Esophagus muscularis mucosa (tissue), 4 donors: ENCODE results near the gene COMMD8. TPM values are rescaled to one million over a fixed set of nuclear protein-coding genes. Genes with fewer than 3 reads are reported as not detected.

Experiments used
- DNase-seq: peaks from one replicate; pipeline ENCODE4 v3.0.0-alpha.2; 2017; ENCODE audit errors: extremely low spot score
- H3K27ac ChIP-seq, 4 donors: fragments of 200-600 bp; sonication (generic); replicated peaks in 1 of 4; 1 replicate in 3 of 4; 2 replicates in 1 of 4; pipeline ENCODE4 v1.5.1; 2016 to 2019; ENCODE audit warnings: mild to moderate bottlenecking in 1 of 4
- H3K27me3 ChIP-seq, 4 donors: fragments of 200-600 bp; sonication (generic); one replicate each; pipeline versions ENCODE4 v1.5.1 to v1.6.0; 2016 to 2019
- H3K36me3 ChIP-seq, 4 donors: fragments of 200-600 bp; sonication (generic); one replicate each; pipeline ENCODE4 v1.5.1; 2016 to 2019
- H3K4me1 ChIP-seq, 4 donors: fragments of 200-600 bp; sonication (generic); one replicate each; pipeline ENCODE4 v1.5.1; 2016 to 2019
- H3K4me3 ChIP-seq, 4 donors: fragments of 200-600 bp; sonication (generic); 1 replicate in 2 of 4; 2 replicates in 2 of 4; pipeline ENCODE4 v1.5.1; 2016 to 2019; ENCODE audit warnings: mild to moderate bottlenecking in 4 of 4, moderate library complexity in 1 of 4
- H3K9me3 ChIP-seq, 4 donors: fragments of 200-600 bp; sonication (generic); 1 replicate in 3 of 4; 2 replicates in 1 of 4; pipeline ENCODE4 v1.5.1; 2016 to 2019
- EP300 ChIP-seq: sonication (generic); formaldehyde crosslinking; IDR thresholded peaks from one replicate; pipeline ENCODE4 v1.6.1; 2017; ENCODE audit warnings: antibody characterized with exemption
- POLR2A ChIP-seq: fragments of 450-650 bp; IDR thresholded peaks from one replicate; pipeline ENCODE4 v1.6.1; 2017; ENCODE audit warnings: antibody characterized with exemption, moderate library complexity, mild to moderate bottlenecking, low read depth
- POLR2AphosphoS5 ChIP-seq, 2 donors: sonication (generic); formaldehyde crosslinking; IDR thresholded peaks; one replicate each; pipeline ENCODE4 v1.6.1; 2017; ENCODE audit warnings: antibody characterized with exemption in 2 of 2
- WGBS: methylation state at CpG from one replicate; pipeline ENCODE4 v1.1.5; 2018; 5-methylcytosine and 5-hydroxymethylcytosine counted together
- intact Hi-C: fragments of 100-400 bp; cut with DNase I; formaldehyde crosslinking; loops from one replicate; pipeline ENCODE4 v1.15.1; 2023
- total RNA-seq, 4 donors: library from RNA; depleted of rRNA; stranded (reverse); fragments of >200 nt; gene quantifications; one replicate each; pipeline versions ENCODE4 v1.1.0 to v1.2.1, GENCODE V29; 2016
- TF ChIP-seq, protein P1 (sequence below), 3 experiments: fragments of 200-600 bp in 2 of 3; fragments of 450-650 bp in 1 of 3; sonication (generic) in 2 of 3; IDR thresholded peaks; one replicate each; pipeline ENCODE4 v1.5.1; 2017 to 2019; ENCODE audit warnings: antibody characterized with exemption in 3 of 3, mild to moderate bottlenecking in 2 of 3, moderate library complexity in 1 of 3

The COMMD8 gene
- total RNA-seq = 10 to 100 TPM; 10.3 to 19.9 (median 14.1) TPM

DNA sequence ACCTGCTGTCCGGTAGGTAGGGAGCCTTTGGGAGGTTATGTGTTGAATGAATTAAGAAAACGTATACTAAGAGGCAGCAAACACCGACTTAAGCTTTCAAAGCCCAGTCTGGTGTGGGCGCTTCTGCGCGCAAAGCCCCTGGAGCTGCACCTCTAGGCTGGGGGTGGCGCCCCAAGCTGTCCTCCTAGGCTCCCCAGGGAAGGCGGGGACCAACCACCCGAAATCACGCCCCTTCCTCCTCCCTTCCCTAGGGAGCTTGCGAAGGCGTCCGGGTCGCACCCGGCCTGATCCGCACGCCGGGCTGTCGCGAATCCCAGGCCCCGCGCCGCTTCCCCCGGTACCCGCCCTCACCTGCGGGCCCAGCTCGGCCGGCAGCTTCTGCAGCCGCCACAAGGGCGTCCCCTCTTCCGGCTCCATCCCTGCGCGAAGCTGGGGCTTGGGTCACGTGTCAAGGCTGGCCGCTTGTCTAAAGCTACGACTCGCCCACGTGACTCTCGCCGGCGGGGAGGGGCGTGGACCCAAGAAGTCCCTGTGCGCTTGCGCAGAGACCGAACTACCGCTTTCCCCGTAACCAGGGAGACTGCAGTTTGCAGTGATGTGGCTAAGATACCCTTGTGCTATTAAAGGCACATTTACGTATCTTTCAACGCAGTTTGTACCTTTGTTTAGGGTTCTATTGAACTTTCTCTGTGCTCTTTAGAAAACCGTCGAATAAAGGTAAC is at the start of gene COMMD8:
Gene COMMD8 (minus strand): TSS at position 468 of the 722 bp plus-strand sequence. CDS start 51 bp downstream, at position 417.
- H3K27me3 ChIP-seq = no peaks in the 10 kb centered on the region
- WGBS = 3% methylated on average over 39 of the region's 51 CpGs
- peak; percentile 99 for DNase-seq
- intact Hi-C loops = loop anchor here (5.0 to 10.0 kb wide), 2 partner anchors 104 to 451 kb away; partner anchors contain the start of gene NFXL1
- no peaks in the 10 kb centered on the region for H3K9me3 ChIP-seq
- peak within 1 kb of the TSS; percentile 84 to 87 (median 86) for H3K27ac ChIP-seq
- TF ChIP-seq, protein P1, sequence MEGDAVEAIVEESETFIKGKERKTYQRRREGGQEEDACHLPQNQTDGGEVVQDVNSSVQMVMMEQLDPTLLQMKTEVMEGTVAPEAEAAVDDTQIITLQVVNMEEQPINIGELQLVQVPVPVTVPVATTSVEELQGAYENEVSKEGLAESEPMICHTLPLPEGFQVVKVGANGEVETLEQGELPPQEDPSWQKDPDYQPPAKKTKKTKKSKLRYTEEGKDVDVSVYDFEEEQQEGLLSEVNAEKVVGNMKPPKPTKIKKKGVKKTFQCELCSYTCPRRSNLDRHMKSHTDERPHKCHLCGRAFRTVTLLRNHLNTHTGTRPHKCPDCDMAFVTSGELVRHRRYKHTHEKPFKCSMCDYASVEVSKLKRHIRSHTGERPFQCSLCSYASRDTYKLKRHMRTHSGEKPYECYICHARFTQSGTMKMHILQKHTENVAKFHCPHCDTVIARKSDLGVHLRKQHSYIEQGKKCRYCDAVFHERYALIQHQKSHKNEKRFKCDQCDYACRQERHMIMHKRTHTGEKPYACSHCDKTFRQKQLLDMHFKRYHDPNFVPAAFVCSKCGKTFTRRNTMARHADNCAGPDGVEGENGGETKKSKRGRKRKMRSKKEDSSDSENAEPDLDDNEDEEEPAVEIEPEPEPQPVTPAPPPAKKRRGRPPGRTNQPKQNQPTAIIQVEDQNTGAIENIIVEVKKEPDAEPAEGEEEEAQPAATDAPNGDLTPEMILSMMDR (IDR thresholded peaks at IDR 0.05) = peak; percentile 41 to 58 (median 57)
- peak; percentile 86 to 94 for TF ChIP-seq POLR2AphosphoS5 (IDR thresholded peaks at IDR 0.05)
- no peak for TF ChIP-seq POLR2A
- no peak for TF ChIP-seq EP300
- H3K4me3 ChIP-seq = peak within 1 kb of the TSS; percentile 82 to 91 (median 86)
- H3K4me1 ChIP-seq = peaks cover 5 to 28% (median 17%) of the 10 kb centered on the region in 4 donors
- H3K36me3 ChIP-seq = peaks cover 0 to 10% (median 0%) of the 10 kb centered on the region in 4 donors

DNA sequence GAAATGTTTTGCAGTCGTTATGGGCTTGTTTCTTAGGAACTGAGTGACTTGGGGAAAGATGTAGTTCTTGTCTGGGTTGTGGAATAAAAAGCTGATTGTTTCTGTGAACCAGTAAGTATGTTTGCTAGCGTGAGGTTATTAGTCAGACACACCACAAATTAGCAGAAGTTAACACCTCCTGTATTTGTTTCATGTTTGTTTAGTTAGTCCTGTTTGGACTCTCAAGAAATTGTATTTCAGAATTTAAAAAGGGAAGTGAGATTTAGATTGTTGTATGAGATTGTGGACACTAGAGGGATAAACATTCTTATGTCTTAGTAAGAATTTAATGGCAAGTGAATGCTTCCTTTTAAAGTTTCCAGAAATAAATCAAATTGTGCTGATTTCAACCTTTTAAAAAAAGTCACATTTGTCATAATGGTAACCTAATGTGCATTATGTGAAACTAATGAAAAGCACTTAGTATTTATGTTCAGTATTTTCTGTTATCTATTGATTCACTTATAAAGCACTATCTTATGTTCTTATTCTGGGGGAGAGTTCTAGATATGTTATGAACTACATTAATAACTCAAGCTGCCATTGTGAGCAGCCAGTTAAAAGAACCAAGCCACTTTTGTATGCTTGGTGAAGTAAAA is 47.1 kb upstream of the COMMD8 start:
- no peak for DNase-seq
- WGBS = 44% methylated on average over 2 of the region's 2 CpGs
- Histone ChIP-seq H3K27me3 (no peaks in the 10 kb centered on the region), H3K9me3 (no peaks in the 10 kb centered on the region), H3K27ac (peak overlapping the region; percentile 2 to 56 (median 18)), H3K4me1 (peaks cover 16 to 25% (median 19%) of the 10 kb centered on the region in 4 donors), H3K4me3 (no peak overlapping the region), H3K36me3 (peaks cover 0 to 29% (median 16%) of the 10 kb centered on the region in 4 donors)
- intact Hi-C loops = no loop called here
- TF ChIP-seq, protein P1 (IDR thresholded peaks at IDR 0.05) = peak in 1 of 3 experiments; percentile 36
- TF ChIP-seq POLR2AphosphoS5 (IDR thresholded peaks at IDR 0.05) = no peak

DNA sequence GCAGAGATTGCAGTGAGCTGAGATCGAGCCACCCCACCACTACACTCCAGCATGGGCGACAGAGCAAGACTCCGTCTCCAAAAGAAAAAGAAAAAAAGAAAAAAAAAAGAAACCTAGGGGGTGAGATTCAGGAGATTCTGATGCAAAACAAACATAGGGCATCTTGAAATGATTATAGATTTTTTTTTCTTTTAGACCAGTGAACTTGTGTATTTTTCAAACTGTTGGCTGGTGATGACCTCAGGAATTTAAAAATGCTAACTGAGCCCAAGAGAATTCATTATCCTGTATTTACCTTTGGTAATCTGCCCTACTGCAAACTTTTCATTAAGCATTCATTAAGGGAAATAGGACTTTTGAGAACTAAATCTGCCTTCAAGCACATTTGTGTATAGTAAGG is 42.2 kb upstream of the COMMD8 start:
- Histone ChIP-seq H3K27ac (no peak overlapping the region), H3K4me3 (no peak overlapping the region), H3K4me1 (peaks cover 8 to 16% (median 12%) of the 10 kb centered on the region in 4 donors), H3K36me3 (no peaks in the 10 kb centered on the region), H3K9me3 (no peaks in the 10 kb centered on the region), H3K27me3 (no peaks in the 10 kb centered on the region)
- WGBS = 93% methylated on average over 3 of the region's 3 CpGs
- TF ChIP-seq, protein P1 (IDR thresholded peaks at IDR 0.05) = no peak
- TF ChIP-seq POLR2AphosphoS5 (IDR thresholded peaks at IDR 0.05) (no peak), EP300 (no peak), POLR2A (no peak)
- intact Hi-C loops = no loop called here
- no peak for DNase-seq

DNA sequence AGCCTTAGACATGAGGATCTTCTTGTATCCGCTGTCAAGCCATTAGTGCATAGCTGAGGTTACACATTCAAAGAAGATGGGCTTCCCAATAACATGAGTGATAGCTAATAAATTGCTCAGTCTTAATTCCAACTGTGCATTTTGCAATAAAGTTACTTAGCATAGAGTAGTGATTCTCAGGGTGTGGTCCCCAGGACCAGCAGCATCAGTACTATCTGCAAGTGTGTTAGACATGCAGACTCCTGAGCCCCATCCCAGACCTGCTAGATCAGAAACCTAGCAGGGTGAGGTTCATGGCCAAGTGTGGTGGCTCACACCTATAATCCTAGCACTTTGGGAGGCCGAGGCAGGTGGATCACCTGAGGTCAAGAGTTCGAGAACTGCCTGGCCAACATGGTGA is 41.6 kb upstream of the COMMD8 start:
- intact Hi-C loops = no loop called here
- Histone ChIP-seq H3K27ac (no peak overlapping the region), H3K4me1 (peaks cover 4 to 15% (median 9%) of the 10 kb centered on the region in 4 donors), H3K4me3 (no peak overlapping the region), H3K36me3 (no peaks in the 10 kb centered on the region), H3K27me3 (no peaks in the 10 kb centered on the region), H3K9me3 (no peaks in the 10 kb centered on the region)
- TF ChIP-seq POLR2AphosphoS5 (IDR thresholded peaks at IDR 0.05) = no peak
- no peak for DNase-seq
- 62% methylated on average over 3 of the region's 3 CpGs for WGBS

DNA sequence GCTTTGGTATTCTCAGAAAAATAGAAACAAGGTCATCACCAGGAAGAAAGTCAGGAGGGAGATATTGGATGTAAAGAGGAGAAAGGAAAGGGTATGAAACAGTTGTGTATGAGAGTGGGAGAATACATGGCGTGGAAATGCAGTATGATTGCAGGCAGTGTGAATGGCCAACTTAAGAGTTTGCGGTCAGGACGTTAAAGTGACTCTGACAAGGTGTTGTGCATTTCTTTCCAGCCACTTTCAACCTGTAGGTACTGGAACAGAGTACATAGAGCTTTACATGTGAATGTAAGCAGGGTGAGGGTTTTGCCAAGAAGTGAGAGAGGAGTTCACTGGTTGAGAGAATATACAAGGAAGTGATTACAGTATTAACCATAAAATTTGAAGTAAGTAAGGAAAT is 37.3 kb upstream of the COMMD8 start:
- DNase-seq = no peak
- intact Hi-C loops = no loop called here
- no peak for TF ChIP-seq EP300
- no peak for TF ChIP-seq POLR2A
- TF ChIP-seq POLR2AphosphoS5 (IDR thresholded peaks at IDR 0.05) = no peak
- TF ChIP-seq, protein P1 (IDR thresholded peaks at IDR 0.05) = no peak

More for the DNA sequence above, 37.3 kb upstream of the COMMD8 start:
- WGBS = 57% methylated on average over 3 of the region's 3 CpGs
- Histone ChIP-seq H3K9me3 (no peaks in the 10 kb centered on the region), H3K27me3 (no peaks in the 10 kb centered on the region), H3K27ac (no peak overlapping the region), H3K4me3 (no peak overlapping the region), H3K4me1 (peaks cover 4 to 22% (median 19%) of the 10 kb centered on the region in 4 donors), H3K36me3 (peaks cover 0 to under 1% (median 0%) of the 10 kb centered on the region in 4 donors)
